Measurements from ENCODE around the gene SOX21.

SOX21 gene

DNA sequence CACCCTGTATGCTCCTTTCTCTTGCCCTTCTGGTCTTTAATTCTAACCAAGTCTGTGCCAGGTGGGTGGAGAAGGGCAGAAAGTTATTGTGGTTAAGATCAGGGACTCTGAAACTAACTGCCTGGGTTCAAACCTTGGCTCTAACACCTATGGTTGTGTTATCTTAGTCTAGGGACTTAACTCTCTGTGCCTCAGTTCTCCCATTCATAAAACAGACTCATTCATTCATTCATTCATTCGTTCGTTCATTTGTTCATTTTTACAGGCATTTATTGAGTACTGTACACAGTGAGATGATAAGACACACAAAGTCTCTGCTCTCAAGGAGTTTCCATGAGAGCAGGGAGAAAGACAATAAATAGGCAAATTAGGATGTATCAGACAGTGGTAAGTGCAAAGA, 30.1 kb downstream of the SOX21 start:
- DNase-seq, result no peak

DNA sequence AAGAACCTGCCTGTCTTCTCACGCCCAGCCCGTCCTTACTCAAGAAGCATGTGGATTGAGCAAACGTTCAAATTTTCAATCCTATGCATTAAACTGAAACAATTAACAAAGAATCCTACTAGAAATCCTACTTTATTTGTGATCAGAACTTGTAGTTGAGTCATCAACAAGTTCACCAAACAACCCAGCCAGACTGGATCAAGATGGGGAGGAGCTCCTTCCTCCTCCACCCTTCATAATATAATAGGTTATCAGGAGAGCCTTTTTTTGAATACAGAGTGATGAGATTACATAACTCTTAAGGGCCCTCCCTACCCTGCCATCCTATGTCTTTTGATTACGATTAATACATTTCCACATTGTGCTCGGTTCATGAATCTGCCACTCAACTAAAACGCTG, 32.7 kb downstream of the SOX21 start:
- no peak for DNase-seq

DNA sequence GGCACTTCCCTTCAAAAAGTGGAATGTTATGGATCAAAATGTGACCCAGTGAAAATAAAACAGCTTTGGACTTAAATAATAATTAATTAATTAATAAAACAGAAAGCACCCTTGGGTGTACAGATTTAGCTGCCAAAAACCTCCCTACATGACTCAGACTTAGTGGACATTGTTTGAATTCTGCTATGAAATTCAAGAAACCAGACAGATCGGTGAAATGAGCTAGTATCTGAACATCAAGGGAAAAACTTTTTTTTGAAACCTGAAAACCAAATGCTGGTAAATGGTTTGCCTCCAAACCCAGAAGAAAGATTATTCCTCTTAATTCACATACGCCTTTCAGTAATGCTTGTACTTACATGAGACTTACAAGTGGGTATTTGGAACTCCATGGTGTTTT, 33.5 kb downstream of the SOX21 start:
- DNase-seq, result no peak

DNA sequence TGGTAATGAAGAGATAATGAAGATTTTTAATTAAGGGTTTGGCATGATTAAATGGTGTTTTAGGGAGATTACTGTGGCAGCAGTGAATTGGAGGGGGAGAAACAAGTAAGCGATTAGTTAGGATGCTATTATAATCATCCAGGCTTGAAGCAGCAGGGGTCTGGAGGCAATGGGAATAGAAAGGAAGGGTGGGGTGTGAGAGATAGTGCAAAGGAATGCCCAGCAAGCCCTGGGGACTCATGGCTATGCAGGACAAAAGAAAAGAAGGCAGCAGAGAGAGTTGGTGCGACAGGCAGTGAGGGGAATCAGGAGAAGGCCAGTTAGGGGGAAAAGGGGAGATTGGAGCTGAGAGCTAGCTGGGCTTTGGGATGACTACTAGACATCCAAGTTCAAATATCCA, 34.5 kb downstream of the SOX21 start:
- DNase-seq, result no peak

DNA sequence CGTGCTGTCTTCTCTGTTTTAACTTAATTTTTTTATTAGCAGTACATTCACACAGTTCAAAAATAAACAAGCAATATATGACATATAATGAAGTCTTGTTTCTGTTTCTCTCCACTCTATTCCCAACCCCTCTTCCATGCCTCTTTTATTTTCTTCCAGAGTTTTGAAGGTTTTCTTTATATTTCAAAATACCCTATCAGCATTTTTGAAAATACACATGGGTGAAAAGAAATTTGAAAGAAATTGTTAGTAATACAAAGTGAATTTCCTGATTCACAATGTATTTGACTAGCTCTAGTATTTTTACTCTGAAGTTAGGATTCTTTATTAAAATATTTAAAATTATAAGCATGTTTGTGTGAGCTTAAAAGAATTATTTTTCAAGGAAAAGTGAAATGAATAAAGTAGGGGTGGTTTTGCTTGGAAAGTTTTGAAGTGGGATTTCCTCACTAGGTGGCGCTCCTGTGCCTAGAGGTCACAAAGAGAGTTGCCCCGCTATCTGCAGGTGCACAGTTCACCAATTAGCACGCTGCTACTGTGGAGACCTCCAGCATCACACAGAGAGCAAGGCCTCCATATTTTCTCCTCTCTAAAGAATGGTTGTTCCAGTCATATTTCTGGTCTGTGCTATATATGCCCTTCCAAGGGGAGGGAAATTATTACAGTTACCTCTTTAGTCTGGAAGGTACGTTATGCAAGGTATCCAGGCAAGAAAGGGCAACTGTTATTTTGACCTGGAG, 37.6 kb downstream of the SOX21 start:
- DNase-seq, result peak in 33 of 56 donors; percentile 1 to 74 (median 13)

DNA sequence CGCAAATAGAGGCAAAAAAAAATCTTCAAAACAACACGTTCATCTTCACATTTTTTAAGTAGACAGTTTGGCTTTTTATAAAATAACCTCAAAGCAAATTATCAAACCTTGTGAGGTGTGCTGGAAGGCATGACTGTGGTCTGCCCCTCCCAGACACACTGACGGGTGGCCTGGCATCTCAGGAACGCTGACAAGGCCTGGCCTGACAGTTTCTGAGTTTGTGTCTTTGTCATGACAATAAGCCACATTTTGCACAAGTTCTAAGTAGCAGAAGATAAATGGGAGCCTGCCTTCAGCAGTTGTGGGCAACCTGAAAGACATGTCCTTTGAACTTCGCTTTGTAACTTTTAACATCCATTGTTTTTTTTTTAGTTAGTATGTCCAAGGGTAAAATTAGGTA, 38.5 kb downstream of the SOX21 start:
- no peak for DNase-seq

GRCh38 chr13:94672400-94672799, 39.9 kb downstream of the SOX21 start:
- no peak for DNase-seq

GRCh38 chr13:94667190-94667589, 45.2 kb downstream of the SOX21 start:
- no peak for DNase-seq

GRCh38 chr13:94666065-94666464, 46.3 kb downstream of the SOX21 start:
- no peak for DNase-seq

DNA sequence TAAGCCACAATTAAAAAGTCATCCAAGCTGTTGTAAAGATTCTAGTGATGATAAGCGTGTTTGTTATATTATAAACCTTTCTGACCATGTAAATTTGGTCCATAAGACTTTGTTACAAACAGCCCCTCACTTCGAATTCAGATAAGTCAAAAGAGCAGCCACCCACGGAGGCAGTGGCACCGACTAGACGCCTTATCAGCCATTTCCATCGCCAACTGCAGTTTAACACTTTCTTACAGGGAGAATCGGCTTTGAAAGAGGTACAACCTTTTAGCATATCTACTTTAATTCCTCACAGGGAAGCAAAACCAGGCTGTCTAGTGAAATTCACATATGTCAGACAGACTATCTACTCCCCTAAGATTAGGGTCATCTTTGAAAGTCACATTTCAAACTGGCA, 47.5 kb downstream of the SOX21 start:
- no peak for DNase-seq

- DNase-seq, result no peak
These were observed 49.9 kb downstream of the SOX21 start for GRCh38 chr13:94662274-94662945.

GRCh38 chr13:94661406-94661805, 50.9 kb downstream of the SOX21 start:
- peak in 4 of 56 donors; percentile 1 to 9 (median 2) for DNase-seq

DNA sequence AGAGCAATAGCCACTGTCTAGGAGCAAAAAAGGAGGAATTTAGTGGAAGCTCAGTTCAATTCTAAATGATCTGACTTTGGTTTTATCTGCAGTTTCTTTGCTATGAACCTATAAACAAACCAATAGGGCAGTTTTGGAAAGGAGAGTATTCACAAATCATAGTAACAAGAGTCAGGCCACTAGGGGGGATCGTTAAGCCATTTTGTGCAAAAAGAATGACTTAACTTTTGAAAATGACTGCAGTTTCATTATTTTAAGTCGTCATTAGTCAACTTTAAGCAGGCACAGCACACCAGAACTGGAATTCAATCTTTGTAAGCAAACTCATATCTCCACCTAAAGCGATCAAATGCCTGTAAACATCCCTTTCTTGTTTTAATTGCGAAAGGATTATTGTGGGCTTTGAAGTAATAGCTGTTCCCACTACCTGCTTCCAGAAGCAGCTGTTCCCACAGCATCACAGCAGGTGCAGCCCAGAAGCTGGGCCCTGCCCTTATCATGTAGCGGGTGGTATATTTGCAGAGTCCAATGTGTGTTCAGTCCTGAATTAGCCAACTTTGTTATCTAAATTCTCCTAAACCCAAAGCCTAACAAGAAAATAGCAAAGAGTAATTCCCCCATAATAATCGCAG, 51.5 kb downstream of the SOX21 start:
- peak in 3 of 56 donors; percentile 0 to 17 (median 2) for DNase-seq

All from amygdala (tissue), 56 donors.